ENCODE data around the gene FAM193A.
"Not testable (repeated sequence)": the region's sequence is repeated elsewhere in the genome, so short reads cannot be mapped to it uniquely, and the experiment has no call there.

Gene FAM193A

GRCh38 chr4:2695346-2696060 is 159.1 kb downstream of the FAM193A start:
- DNase-seq = no peak

- no peak for DNase-seq
Observed at GRCh38 chr4:2696423-2696822, 160.0 kb downstream of the FAM193A start.

GRCh38 chr4:2697995-2698414 is 161.6 kb downstream of the FAM193A start:
- DNase-seq = no peak

GRCh38 chr4:2698504-2698903 is 162.1 kb downstream of the FAM193A start:
- DNase-seq = no peak

GRCh38 chr4:2698951-2699505 is 162.6 kb downstream of the FAM193A start:
- DNase-seq = no peak

GRCh38 chr4:2699534-2699933 is 163.1 kb downstream of the FAM193A start:
- DNase-seq = no peak

GRCh38 chr4:2700031-2700430 is 163.6 kb downstream of the FAM193A start:
- DNase-seq = no peak

- DNase-seq = peak in 1 of 2 experiments; percentile 27
Observed at GRCh38 chr4:2702361-2702760, 165.9 kb downstream of the FAM193A start.

- DNase-seq = no peak
Observed at GRCh38 chr4:2702770-2703169, 166.3 kb downstream of the FAM193A start.

GRCh38 chr4:2712261-2712842 is 175.9 kb downstream of the FAM193A start:
- DNase-seq = no peak

- no peak for DNase-seq
Observed at GRCh38 chr4:2713337-2713736, 176.9 kb downstream of the FAM193A start.

- no peak for DNase-seq
Observed at GRCh38 chr4:2714061-2714770, 177.8 kb downstream of the FAM193A start.

- DNase-seq = no peak
Observed at GRCh38 chr4:2714918-2715317, 178.5 kb downstream of the FAM193A start.

GRCh38 chr4:2715426-2715825 is 179.0 kb downstream of the FAM193A start:
- no peak for DNase-seq

- no peak for DNase-seq
Observed at GRCh38 chr4:2716236-2716635, 179.8 kb downstream of the FAM193A start.

GRCh38 chr4:2721586-2721985 is 185.1 kb downstream of the FAM193A start:
- peak in 1 of 2 experiments; percentile 31 for DNase-seq

- DNase-seq = no peak
Observed at GRCh38 chr4:2722033-2722432, 185.6 kb downstream of the FAM193A start.

GRCh38 chr4:2723751-2724150 is 187.3 kb downstream of the FAM193A start:
- DNase-seq = no peak

- no peak for DNase-seq
Observed at GRCh38 chr4:2725380-2725779, 188.9 kb downstream of the FAM193A start.

- not testable (repeated sequence) for DNase-seq
Observed at GRCh38 chr4:2726881-2727280, 190.4 kb downstream of the FAM193A start.

GRCh38 chr4:2728221-2728620 is 191.8 kb downstream of the FAM193A start:
- DNase-seq = peak in 1 of 2 experiments; percentile 20

GRCh38 chr4:2728806-2729532 is 192.5 kb downstream of the FAM193A start:
- DNase-seq = no peak

- no peak for DNase-seq
Observed at GRCh38 chr4:2729533-2729875, 193.1 kb downstream of the FAM193A start.
